Measurements from ENCODE around the gene TFAP2E.

The TFAP2E gene

DNA sequence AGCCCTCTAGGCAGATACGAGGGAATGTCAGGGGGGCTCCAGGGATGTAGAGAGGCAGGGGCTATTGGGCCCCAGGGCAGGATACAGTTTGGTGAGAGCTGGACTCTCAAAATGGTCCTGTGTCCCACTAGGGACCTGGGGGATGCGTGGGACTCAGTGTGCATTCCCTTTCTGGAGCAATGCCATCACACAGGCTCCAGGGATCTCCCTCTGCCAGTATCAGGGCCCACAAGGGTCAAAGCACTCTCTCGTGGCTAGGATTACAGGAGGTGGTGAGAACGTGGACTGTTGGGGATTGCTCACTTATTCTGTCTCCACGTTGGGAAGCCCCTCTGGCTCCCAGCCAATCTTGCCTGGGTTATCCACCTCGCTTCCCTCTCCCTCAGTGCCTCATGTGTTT, 41.7 kb upstream of the TFAP2E start:
- H3K36me3 ChIP-seq (ENCODE audit: control insufficient read depth in 1 of 2, insufficient read depth in 2 of 2, low read length in 2 of 2): peaks cover 4 to 10% of the 10 kb centered on the region in 2 experiments
- H2AK5ac ChIP-seq (ENCODE audit: low read length): no peak overlapping the region
- no peak overlapping the region for H3K18ac ChIP-seq (ENCODE audit: low read length)
- no peak overlapping the region for H2BK120ac ChIP-seq (ENCODE audit: insufficient read depth, low read length, poor library complexity)
- no peak overlapping the region for H3K4me2 ChIP-seq (ENCODE audit: low read length)
- no peak overlapping the region for H2BK12ac ChIP-seq (ENCODE audit: low read length)
- WGBS (ENCODE audit: extremely low coverage, insufficient coverage, insufficient read length): no CpG with 5 or more reads among the region's 6 CpGs
- H2BK5ac ChIP-seq (ENCODE audit: low read depth, low read length, poor library complexity): no peak overlapping the region
- no peak overlapping the region for H4K12ac ChIP-seq (ENCODE audit: low read depth, low read length)
- H4K91ac ChIP-seq (ENCODE audit: low read depth, low read length): no peak overlapping the region
- peaks cover 3% of the 10 kb centered on the region for H3K9me3 ChIP-seq (ENCODE audit: insufficient read depth, low read depth, low read length)
- DNase-seq: no peak
- no peaks in the 10 kb centered on the region for H3K79me2 ChIP-seq (ENCODE audit: control insufficient read depth, insufficient read depth, low read length, poor library complexity)
- no peak overlapping the region for H3K9ac ChIP-seq (ENCODE audit: low read length)
- H4K8ac ChIP-seq (ENCODE audit: low read depth, low read length): no peak overlapping the region
- H3K23ac ChIP-seq (ENCODE audit: low read length): no peak overlapping the region
- no peak overlapping the region for H3K27ac ChIP-seq (ENCODE audit: low read depth, low read length)
- no peak overlapping the region for H3K14ac ChIP-seq (ENCODE audit: low read length)
- no peak overlapping the region for H3K4ac ChIP-seq (ENCODE audit: low read depth, low read length)
- H3K4me3 ChIP-seq (ENCODE audit: low read depth, low read length): no peak overlapping the region
- no peak overlapping the region for H2AFZ ChIP-seq (ENCODE audit: insufficient read depth, low read length, poor library complexity)
- no peaks in the 10 kb centered on the region for H3K79me1 ChIP-seq (ENCODE audit: low read length)
- no peaks in the 10 kb centered on the region for H3K27me3 ChIP-seq (ENCODE audit: insufficient read depth, low read length)
- no peaks in the 10 kb centered on the region for H3K4me1 ChIP-seq (ENCODE audit: control insufficient read depth in 1 of 2, insufficient read depth in 2 of 2, low read length in 2 of 2)

DNA sequence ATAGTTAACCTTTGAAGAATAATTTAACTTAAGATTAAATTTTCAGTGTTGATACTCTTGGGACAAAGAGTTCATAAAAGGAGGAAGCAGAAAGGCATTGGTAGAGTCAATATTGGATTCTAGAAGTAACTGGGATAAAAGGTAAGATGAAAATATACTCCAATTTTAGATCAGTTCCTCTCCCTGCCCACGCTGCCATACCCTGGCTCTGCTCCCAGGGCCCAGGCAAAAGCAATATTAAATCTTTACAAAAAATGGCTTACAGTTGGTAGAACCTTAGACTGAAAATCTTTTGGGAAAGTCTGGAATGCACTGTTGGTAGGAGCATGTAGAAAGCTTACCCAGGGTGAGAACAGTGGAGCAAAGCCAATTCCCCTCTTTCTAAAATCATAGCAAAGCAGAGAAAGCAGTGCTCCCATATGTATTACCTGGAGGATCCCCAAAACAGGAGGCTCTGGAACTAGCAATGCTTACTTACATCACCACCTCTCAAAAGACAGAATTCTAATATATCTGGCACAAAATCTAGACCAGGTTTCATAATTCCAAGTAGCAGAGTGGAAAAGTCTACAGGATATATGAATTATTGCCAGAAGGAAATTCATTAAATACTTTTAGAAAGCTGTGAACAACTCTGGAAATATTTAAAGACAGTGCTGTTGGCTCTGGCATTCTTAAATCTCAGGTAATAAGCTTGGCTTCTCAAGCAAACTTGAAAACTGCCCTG, 40.5 kb upstream of the TFAP2E start:
- Histone ChIP-seq H4K91ac (ENCODE audit: low read depth, low read length) (no peak overlapping the region), H2AK5ac (ENCODE audit: low read length) (no peak overlapping the region), H2BK120ac (ENCODE audit: insufficient read depth, low read length, poor library complexity) (no peak overlapping the region), H3K4me3 (ENCODE audit: low read depth, low read length) (no peak overlapping the region), H3K23ac (ENCODE audit: low read length) (no peak overlapping the region), H2BK5ac (ENCODE audit: low read depth, low read length, poor library complexity) (no peak overlapping the region), H2AFZ (ENCODE audit: insufficient read depth, low read length, poor library complexity) (no peak overlapping the region), H3K18ac (ENCODE audit: low read length) (no peak overlapping the region), H4K8ac (ENCODE audit: low read depth, low read length) (no peak overlapping the region), H3K14ac (ENCODE audit: low read length) (no peak overlapping the region), H3K9me3 (ENCODE audit: insufficient read depth, low read depth, low read length) (peaks cover 3% of the 10 kb centered on the region), H3K27me3 (ENCODE audit: insufficient read depth, low read length) (no peaks in the 10 kb centered on the region), H3K4me2 (ENCODE audit: low read length) (no peak overlapping the region), H3K36me3 (ENCODE audit: control insufficient read depth in 1 of 2, insufficient read depth in 2 of 2, low read length in 2 of 2) (peaks cover 4 to 10% of the 10 kb centered on the region in 2 experiments), H4K12ac (ENCODE audit: low read depth, low read length) (no peak overlapping the region), H3K27ac (ENCODE audit: low read depth, low read length) (no peak overlapping the region), H3K79me1 (ENCODE audit: low read length) (no peaks in the 10 kb centered on the region), H3K9ac (ENCODE audit: low read length) (no peak overlapping the region), H2BK12ac (ENCODE audit: low read length) (no peak overlapping the region), H3K4ac (ENCODE audit: low read depth, low read length) (no peak overlapping the region), H3K79me2 (ENCODE audit: control insufficient read depth, insufficient read depth, low read length, poor library complexity) (no peaks in the 10 kb centered on the region), H3K4me1 (ENCODE audit: control insufficient read depth in 1 of 2, insufficient read depth in 2 of 2, low read length in 2 of 2) (no peaks in the 10 kb centered on the region)
- DNase-seq: peak; percentile 45 to 81
- no CpG with 5 or more reads among the region's 1 CpG for whole genome bisulfite sequencing (ENCODE audit: extremely low coverage, insufficient coverage, insufficient read length)

DNA sequence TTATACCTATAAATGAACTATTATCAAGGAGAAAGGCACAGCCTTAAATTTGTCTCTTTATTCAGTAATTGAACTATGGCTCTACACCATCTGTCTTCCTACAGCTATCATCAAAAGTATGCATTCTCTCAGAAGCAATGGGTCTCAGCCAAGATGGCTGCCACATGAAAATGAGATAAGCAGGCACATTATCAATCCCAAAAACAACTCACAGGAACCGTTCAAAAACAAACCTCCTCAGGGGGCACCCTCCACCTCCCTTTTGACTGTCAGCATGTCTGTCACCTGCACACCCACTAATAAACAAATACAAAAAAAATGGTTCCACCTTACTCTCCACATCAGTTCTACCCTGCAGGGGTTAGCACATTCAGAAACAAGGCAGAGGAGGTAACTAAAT, 39.5 kb upstream of the TFAP2E start:
- Histone ChIP-seq H3K36me3 (ENCODE audit: control insufficient read depth in 1 of 2, insufficient read depth in 2 of 2, low read length in 2 of 2) (peaks cover 4 to 10% of the 10 kb centered on the region in 2 experiments), H3K4me2 (ENCODE audit: low read length) (no peak overlapping the region), H3K23ac (ENCODE audit: low read length) (no peak overlapping the region), H3K4me1 (ENCODE audit: control insufficient read depth in 1 of 2, insufficient read depth in 2 of 2, low read length in 2 of 2) (no peaks in the 10 kb centered on the region), H3K79me2 (ENCODE audit: control insufficient read depth, insufficient read depth, low read length, poor library complexity) (no peaks in the 10 kb centered on the region), H2AK5ac (ENCODE audit: low read length) (no peak overlapping the region), H3K79me1 (ENCODE audit: low read length) (no peaks in the 10 kb centered on the region), H3K27me3 (ENCODE audit: insufficient read depth, low read length) (no peaks in the 10 kb centered on the region), H2BK12ac (ENCODE audit: low read length) (no peak overlapping the region), H3K14ac (ENCODE audit: low read length) (no peak overlapping the region), H4K8ac (ENCODE audit: low read depth, low read length) (no peak overlapping the region), H4K12ac (ENCODE audit: low read depth, low read length) (no peak overlapping the region), H3K4me3 (ENCODE audit: low read depth, low read length) (no peak overlapping the region), H2AFZ (ENCODE audit: insufficient read depth, low read length, poor library complexity) (no peak overlapping the region), H2BK120ac (ENCODE audit: insufficient read depth, low read length, poor library complexity) (no peak overlapping the region), H4K91ac (ENCODE audit: low read depth, low read length) (no peak overlapping the region), H3K18ac (ENCODE audit: low read length) (no peak overlapping the region), H3K27ac (ENCODE audit: low read depth, low read length) (no peak overlapping the region), H3K4ac (ENCODE audit: low read depth, low read length) (no peak overlapping the region), H2BK5ac (ENCODE audit: low read depth, low read length, poor library complexity) (no peak overlapping the region), H3K9me3 (ENCODE audit: insufficient read depth, low read depth, low read length) (peaks cover 3% of the 10 kb centered on the region), H3K9ac (ENCODE audit: low read length) (no peak overlapping the region)
- DNase-seq: no peak
- WGBS (ENCODE audit: extremely low coverage, insufficient coverage, insufficient read length): no CpG with 5 or more reads among the region's 1 CpG

DNA sequence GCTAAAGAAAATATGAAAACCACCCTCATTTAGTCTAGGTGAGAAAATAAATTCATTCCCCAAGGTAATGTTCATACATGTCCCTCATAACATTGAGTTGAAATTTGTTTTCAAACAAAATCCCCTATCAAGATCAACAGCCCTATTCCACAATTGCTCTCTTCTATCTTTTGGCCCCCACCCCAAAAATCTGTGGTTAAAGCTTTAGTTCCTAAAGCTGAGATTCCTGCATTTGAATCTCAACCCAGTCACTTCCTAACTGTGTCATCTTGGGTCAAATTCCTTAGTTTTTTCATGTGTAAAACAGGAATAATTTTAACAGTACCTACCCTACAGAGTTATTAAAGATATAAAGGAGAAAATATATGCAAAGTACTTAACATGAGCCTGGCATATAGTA, 37.9 kb upstream of the TFAP2E start:
- Histone ChIP-seq H4K91ac (ENCODE audit: low read depth, low read length) (no peak overlapping the region), H2AK5ac (ENCODE audit: low read length) (no peak overlapping the region), H2AFZ (ENCODE audit: insufficient read depth, low read length, poor library complexity) (no peak overlapping the region), H2BK120ac (ENCODE audit: insufficient read depth, low read length, poor library complexity) (no peak overlapping the region), H3K4me1 (ENCODE audit: control insufficient read depth in 1 of 2, insufficient read depth in 2 of 2, low read length in 2 of 2) (peaks cover 0 to 2% of the 10 kb centered on the region in 2 experiments), H3K79me2 (ENCODE audit: control insufficient read depth, insufficient read depth, low read length, poor library complexity) (no peaks in the 10 kb centered on the region), H3K14ac (ENCODE audit: low read length) (no peak overlapping the region), H3K4me3 (ENCODE audit: low read depth, low read length) (no peak overlapping the region), H4K8ac (ENCODE audit: low read depth, low read length) (no peak overlapping the region), H3K9me3 (ENCODE audit: insufficient read depth, low read depth, low read length) (no peaks in the 10 kb centered on the region), H3K4ac (ENCODE audit: low read depth, low read length) (no peak overlapping the region), H2BK12ac (ENCODE audit: low read length) (no peak overlapping the region), H4K12ac (ENCODE audit: low read depth, low read length) (no peak overlapping the region), H2BK5ac (ENCODE audit: low read depth, low read length, poor library complexity) (no peak overlapping the region), H3K79me1 (ENCODE audit: low read length) (no peaks in the 10 kb centered on the region), H3K27me3 (ENCODE audit: insufficient read depth, low read length) (no peaks in the 10 kb centered on the region), H3K27ac (ENCODE audit: low read depth, low read length) (no peak overlapping the region), H3K9ac (ENCODE audit: low read length) (no peak overlapping the region), H3K4me2 (ENCODE audit: low read length) (no peak overlapping the region), H3K36me3 (ENCODE audit: control insufficient read depth in 1 of 2, insufficient read depth in 2 of 2, low read length in 2 of 2) (peaks cover 4 to 6% of the 10 kb centered on the region in 2 experiments), H3K18ac (ENCODE audit: low read length) (no peak overlapping the region), H3K23ac (ENCODE audit: low read length) (no peak overlapping the region)
- DNase-seq: no peak
